HL-60 (cell line): ENCODE results near the gene ACSM4.

Experiments
- DNase-seq, 2 experiments: peaks; one replicate each; pipeline ENCODE4 v3.0.0-alpha.2; 2010 to 2020; ENCODE audit warnings: low read depth in 1 of 2, low spot score in 1 of 2
- H3K27ac ChIP-seq: fragments of 250-450 bp; sonication (Bioruptor Pico); replicated peaks from 2 replicates; pipeline ENCODE4 v1.5.1; 2020; ENCODE audit warnings: mild to moderate bottlenecking, moderate library complexity
- H3K27me3 ChIP-seq: fragments of 250-450 bp; sonication (Bioruptor Pico); 2 replicates; pipeline ENCODE4 v1.5.1; 2021; ENCODE audit warnings: mild to moderate bottlenecking, moderate library complexity; ENCODE audit not compliant: insufficient read depth, poor library complexity, severe bottlenecking
- H3K4me3 ChIP-seq: replicated peaks from 2 replicates; pipeline ENCODE4 v1.5.1; 2011; ENCODE audit warnings: mild to moderate bottlenecking, control low read depth, low read length; ENCODE audit not compliant: insufficient read depth
- GABPA ChIP-seq: IDR thresholded peaks from 2 replicates; pipeline ENCODE4 v1.6.1; 2012; ENCODE audit warnings: low read depth
- POLR2AphosphoS5 ChIP-seq: IDR thresholded peaks from 2 replicates; pipeline ENCODE4 v1.6.1; 2012; ENCODE audit warnings: low read depth
- REST ChIP-seq: IDR thresholded peaks from 2 replicates; pipeline ENCODE4 v1.6.1; 2012; ENCODE audit warnings: low read depth; ENCODE audit not compliant: insufficient replicate concordance
- SPI1 ChIP-seq: IDR thresholded peaks from 2 replicates; pipeline ENCODE4 v1.6.1; 2012; ENCODE audit warnings: low read depth, mild to moderate bottlenecking, borderline replicate concordance
- TF ChIP-seq, protein P1 (sequence below): IDR thresholded peaks from one replicate; pipeline ENCODE4 v1.5.1; 2011; ENCODE audit warnings: low read length, control low read depth, inconsistent platforms; ENCODE audit not compliant: insufficient read depth

ACSM4 gene

DNA sequence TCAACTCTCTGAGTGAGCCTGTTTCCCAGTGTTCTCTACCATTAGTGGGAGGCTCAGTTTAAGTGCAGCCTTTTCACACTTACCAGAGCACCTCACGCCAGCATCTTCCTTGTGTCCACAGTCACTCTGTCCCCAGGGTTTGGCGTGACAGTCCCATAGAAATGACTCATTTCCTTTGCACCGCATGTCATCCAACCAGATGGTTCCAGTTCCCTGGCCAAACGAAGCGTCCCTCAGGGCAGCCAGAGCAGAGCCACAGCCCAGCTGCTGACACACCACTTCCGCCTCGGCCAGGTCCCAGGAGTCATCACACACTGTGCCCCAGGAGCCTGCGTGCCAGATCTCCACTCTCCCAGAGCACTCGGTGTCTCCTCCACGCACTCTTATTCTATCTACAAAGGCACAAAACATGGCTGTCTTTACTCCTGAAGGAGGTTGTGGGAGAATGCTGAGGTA lies 65.4 kb downstream of the ACSM4 start:
- TF ChIP-seq, protein P1, sequence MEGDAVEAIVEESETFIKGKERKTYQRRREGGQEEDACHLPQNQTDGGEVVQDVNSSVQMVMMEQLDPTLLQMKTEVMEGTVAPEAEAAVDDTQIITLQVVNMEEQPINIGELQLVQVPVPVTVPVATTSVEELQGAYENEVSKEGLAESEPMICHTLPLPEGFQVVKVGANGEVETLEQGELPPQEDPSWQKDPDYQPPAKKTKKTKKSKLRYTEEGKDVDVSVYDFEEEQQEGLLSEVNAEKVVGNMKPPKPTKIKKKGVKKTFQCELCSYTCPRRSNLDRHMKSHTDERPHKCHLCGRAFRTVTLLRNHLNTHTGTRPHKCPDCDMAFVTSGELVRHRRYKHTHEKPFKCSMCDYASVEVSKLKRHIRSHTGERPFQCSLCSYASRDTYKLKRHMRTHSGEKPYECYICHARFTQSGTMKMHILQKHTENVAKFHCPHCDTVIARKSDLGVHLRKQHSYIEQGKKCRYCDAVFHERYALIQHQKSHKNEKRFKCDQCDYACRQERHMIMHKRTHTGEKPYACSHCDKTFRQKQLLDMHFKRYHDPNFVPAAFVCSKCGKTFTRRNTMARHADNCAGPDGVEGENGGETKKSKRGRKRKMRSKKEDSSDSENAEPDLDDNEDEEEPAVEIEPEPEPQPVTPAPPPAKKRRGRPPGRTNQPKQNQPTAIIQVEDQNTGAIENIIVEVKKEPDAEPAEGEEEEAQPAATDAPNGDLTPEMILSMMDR = no peak
- TF ChIP-seq POLR2AphosphoS5 (no peak), SPI1 (no peak), GABPA (no peak), REST (no peak)
- DNase-seq = peak in 1 of 2 experiments; percentile 24
- Histone ChIP-seq H3K27ac (no peak overlapping the region), H3K27me3 (peaks cover 4% of the 10 kb centered on the region), H3K4me3 (no peak overlapping the region)

- Histone ChIP-seq H3K4me3 (no peak overlapping the region), H3K27ac (no peak overlapping the region), H3K27me3 (peaks cover 5% of the 10 kb centered on the region)
- TF ChIP-seq, protein P1 = no peak
- TF ChIP-seq POLR2AphosphoS5 = no peak
- no peak for TF ChIP-seq GABPA
- TF ChIP-seq SPI1 = no peak
- TF ChIP-seq REST = no peak
- no peak for DNase-seq
Measured at GRCh38 chr12:7373226-7373625, 69.4 kb downstream of the ACSM4 start.

DNA sequence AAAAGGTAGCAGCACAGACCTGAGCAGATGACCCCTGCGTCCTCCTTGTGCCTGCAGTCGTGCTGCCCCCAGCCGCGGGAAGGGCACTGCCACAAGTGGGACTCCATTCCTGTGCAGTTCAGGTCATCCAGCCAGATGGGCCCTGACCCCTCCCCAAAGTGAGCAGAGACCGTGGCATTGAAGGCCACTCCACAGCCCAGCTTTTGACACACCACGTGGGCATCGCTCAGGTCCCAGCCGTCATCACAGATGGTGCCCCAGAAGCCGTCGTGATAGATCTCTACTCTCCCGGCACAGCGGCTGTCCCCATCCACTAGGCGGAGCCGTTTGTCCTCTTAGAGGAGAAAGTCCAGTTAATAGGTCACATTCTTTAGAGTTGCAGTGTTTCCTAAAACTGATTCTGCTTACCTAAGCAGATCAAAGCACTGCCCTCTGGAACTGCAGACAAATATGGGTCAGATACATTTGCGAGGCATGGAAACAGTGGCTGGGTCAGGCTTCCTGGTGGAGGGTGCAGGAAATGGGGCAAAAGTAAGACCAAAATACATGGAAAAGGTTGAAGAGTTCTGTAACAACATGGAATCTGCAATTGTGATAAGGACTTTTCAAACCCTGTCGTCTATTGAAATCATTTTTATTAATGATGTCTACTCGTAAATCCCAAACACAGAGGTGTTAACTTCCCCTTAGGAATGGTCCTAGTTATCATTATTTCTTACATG lies 70.7 kb downstream of the ACSM4 start:
- no peak overlapping the region for H3K4me3 ChIP-seq
- no peak overlapping the region for H3K27ac ChIP-seq
- peak in 1 of 2 experiments; percentile 69 for DNase-seq
- H3K27me3 ChIP-seq = peaks cover 5% of the 10 kb centered on the region
- TF ChIP-seq, protein P1 = peak; percentile 89
- TF ChIP-seq POLR2AphosphoS5 (no peak), SPI1 (no peak)

DNA sequence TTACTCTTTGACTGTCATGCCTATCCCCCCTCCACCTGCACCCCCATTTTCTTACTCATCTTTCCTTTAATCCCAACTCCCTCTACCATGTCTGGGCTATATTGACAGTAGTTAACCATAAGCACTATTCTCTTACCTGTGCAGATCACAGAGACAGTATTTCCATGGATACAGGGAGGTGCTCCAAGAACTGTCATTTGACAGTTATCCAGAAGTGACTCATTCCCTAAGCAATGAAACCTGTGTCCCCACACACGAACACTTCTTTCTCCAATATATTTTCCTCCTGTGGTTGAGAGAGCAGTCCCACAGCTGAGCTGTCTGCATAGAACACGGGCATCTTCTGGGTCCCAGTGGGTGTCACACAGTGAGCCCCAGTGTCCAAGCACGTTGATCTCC lies 71.3 kb downstream of the ACSM4 start:
- Histone ChIP-seq H3K27me3 (peaks cover 5% of the 10 kb centered on the region), H3K27ac (no peak overlapping the region), H3K4me3 (no peak overlapping the region)
- no peak for DNase-seq
- no peak for TF ChIP-seq GABPA
- TF ChIP-seq SPI1 = no peak
- TF ChIP-seq, protein P1 = no peak
- no peak for TF ChIP-seq POLR2AphosphoS5
- TF ChIP-seq REST = no peak
